IMR-90 (cell line): ENCODE measurements around the gene RFTN1.
A peak's percentile ranks its signal among the peaks of the same experiment; 100 is the strongest.

ENCODE experiments used
- CEBPB ChIP-seq: IDR thresholded peaks from 2 replicates; pipeline ENCODE4 v1.6.1; 2012; ENCODE audit warnings: low read depth, low read length, improper control_type of control experiment
- FOS ChIP-seq: fragments of 150-350 bp; IDR thresholded peaks from 2 replicates; pipeline ENCODE4 v1.6.1; 2016; ENCODE audit warnings: low read depth, low read length
- MAZ ChIP-seq: IDR thresholded peaks from 2 replicates; pipeline ENCODE4 v1.6.1; 2012; ENCODE audit warnings: low read depth, mild to moderate bottlenecking, low read length, improper control_type of control experiment, moderate library complexity, borderline replicate concordance
- POLR2A ChIP-seq: IDR thresholded peaks from 2 replicates; pipeline ENCODE4 v1.6.1; 2012; ENCODE audit warnings: mild to moderate bottlenecking, low read depth, low read length
- RAD21 ChIP-seq: IDR thresholded peaks from 2 replicates; pipeline ENCODE4 v1.6.1; 2012; ENCODE audit warnings: low read length, improper control_type of control experiment
- SMC3 ChIP-seq: fragments of 150-350 bp; IDR thresholded peaks from 2 replicates; pipeline ENCODE4 v1.6.1; 2016; ENCODE audit warnings: low read depth, mild to moderate bottlenecking, antibody characterized with exemption, low read length, moderate library complexity
- TF ChIP-seq, protein P1 (sequence below): conservative IDR thresholded peaks from 2 replicates; pipeline ENCODE4 v1.5.1; 2012; ENCODE audit warnings: mild to moderate bottlenecking, low read depth, low read length, improper control_type of control experiment
- TF ChIP-seq, protein P2 (sequence below): fragments of 150-350 bp; IDR thresholded peaks from 2 replicates; pipeline ENCODE4 v1.6.1; 2016; ENCODE audit warnings: low read depth, mild to moderate bottlenecking, low read length, moderate library complexity, borderline replicate concordance

DNA sequence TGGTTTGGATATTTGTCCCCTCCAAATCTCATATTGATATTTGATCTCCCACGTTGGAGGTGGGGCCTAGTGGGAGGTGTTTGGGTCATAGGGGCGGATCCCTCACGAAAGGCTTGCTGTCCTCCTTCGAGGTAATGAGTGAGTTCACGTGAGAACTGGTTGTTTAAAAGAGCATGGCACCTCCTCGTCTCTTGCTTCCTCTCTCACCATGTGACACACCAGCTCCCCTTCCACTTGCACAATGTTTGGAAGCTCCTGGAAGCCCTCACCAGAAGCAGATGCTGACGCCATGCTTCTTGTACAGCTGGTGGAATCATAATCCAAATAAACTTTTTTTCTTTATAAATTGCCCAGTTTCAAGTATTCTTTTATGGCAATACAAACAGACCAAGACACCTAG, 38.6 kb downstream of the RFTN1 start:
- TF ChIP-seq RAD21: no peak
- TF ChIP-seq, protein P1, sequence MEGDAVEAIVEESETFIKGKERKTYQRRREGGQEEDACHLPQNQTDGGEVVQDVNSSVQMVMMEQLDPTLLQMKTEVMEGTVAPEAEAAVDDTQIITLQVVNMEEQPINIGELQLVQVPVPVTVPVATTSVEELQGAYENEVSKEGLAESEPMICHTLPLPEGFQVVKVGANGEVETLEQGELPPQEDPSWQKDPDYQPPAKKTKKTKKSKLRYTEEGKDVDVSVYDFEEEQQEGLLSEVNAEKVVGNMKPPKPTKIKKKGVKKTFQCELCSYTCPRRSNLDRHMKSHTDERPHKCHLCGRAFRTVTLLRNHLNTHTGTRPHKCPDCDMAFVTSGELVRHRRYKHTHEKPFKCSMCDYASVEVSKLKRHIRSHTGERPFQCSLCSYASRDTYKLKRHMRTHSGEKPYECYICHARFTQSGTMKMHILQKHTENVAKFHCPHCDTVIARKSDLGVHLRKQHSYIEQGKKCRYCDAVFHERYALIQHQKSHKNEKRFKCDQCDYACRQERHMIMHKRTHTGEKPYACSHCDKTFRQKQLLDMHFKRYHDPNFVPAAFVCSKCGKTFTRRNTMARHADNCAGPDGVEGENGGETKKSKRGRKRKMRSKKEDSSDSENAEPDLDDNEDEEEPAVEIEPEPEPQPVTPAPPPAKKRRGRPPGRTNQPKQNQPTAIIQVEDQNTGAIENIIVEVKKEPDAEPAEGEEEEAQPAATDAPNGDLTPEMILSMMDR: no peak
- no peak for TF ChIP-seq POLR2A
- TF ChIP-seq CEBPB: peak; percentile 94
- TF ChIP-seq, protein P2, sequence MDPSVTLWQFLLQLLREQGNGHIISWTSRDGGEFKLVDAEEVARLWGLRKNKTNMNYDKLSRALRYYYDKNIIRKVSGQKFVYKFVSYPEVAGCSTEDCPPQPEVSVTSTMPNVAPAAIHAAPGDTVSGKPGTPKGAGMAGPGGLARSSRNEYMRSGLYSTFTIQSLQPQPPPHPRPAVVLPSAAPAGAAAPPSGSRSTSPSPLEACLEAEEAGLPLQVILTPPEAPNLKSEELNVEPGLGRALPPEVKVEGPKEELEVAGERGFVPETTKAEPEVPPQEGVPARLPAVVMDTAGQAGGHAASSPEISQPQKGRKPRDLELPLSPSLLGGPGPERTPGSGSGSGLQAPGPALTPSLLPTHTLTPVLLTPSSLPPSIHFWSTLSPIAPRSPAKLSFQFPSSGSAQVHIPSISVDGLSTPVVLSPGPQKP: no peak
- TF ChIP-seq SMC3: no peak
- no peak; the same call in 1 of the 2 replicates for TF ChIP-seq MAZ
- no peak for TF ChIP-seq FOS
